HEK293 (cell line): ENCODE results near the gene BHLHE23.

ENCODE experiments used
- HOXD13 ChIP-seq: sonication (generic); formaldehyde crosslinking; IDR thresholded peaks from 2 replicates; pipeline ENCODE4 v1.8.0; 2022; ENCODE audit warnings: missing genetic modification reagents, borderline replicate concordance
- ZBTB8A ChIP-seq: fragments of 450-650 bp; formaldehyde crosslinking; IDR thresholded peaks from 2 replicates; pipeline ENCODE4 v1.5.1; 2016; ENCODE audit warnings: missing biosample characterization, missing genetic modification characterization
- ZNF121 ChIP-seq: fragments of 450-650 bp; formaldehyde crosslinking; IDR thresholded peaks from 2 replicates; pipeline ENCODE4 v1.5.1; 2016; ENCODE audit warnings: missing biosample characterization, missing genetic modification characterization
- ZNF175 ChIP-seq: fragments of 450-650 bp; formaldehyde crosslinking; IDR thresholded peaks from 2 replicates; pipeline ENCODE4 v1.5.1; 2016; ENCODE audit warnings: missing biosample characterization, missing genetic modification characterization
- ZNF623 ChIP-seq: fragments of 450-650 bp; formaldehyde crosslinking; IDR thresholded peaks from 2 replicates; pipeline ENCODE4 v1.5.1; 2016; ENCODE audit warnings: missing biosample characterization, missing genetic modification characterization
- TF ChIP-seq, protein P1 (sequence below): fragments of 450-650 bp; formaldehyde crosslinking; IDR thresholded peaks from 2 replicates; pipeline ENCODE4 v1.5.1; 2016; ENCODE audit warnings: missing biosample characterization, missing genetic modification characterization
- TF ChIP-seq, protein P2 (sequence below): fragments of 450-650 bp; formaldehyde crosslinking; IDR thresholded peaks from 2 replicates; pipeline ENCODE4 v1.5.1; 2016; ENCODE audit warnings: missing biosample characterization, missing genetic modification characterization
- TF ChIP-seq, protein P3 (sequence below): fragments of 450-650 bp; formaldehyde crosslinking; IDR thresholded peaks from 2 replicates; pipeline ENCODE4 v1.5.1; 2016; ENCODE audit warnings: missing biosample characterization, missing genetic modification characterization

DNA sequence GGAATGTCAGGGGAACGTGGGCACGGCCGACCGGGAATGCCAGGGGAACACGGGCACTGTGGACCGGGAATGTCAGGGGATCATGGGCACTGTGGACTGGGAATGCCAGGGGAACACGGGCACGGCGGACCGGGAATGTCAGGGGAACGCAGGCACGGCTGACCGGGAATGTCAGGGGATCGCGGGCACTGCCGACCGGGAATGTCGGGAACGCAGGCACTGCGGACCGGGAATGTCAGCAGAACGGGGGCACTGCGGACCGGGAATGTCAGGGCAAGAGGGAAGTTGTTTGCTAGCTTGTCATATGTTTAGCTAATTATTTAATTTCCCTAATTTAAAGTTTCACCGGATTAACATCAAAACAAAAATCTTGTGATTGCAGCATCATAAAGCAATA is 37.4 kb upstream of the BHLHE23 start:
- TF ChIP-seq, protein P1, sequence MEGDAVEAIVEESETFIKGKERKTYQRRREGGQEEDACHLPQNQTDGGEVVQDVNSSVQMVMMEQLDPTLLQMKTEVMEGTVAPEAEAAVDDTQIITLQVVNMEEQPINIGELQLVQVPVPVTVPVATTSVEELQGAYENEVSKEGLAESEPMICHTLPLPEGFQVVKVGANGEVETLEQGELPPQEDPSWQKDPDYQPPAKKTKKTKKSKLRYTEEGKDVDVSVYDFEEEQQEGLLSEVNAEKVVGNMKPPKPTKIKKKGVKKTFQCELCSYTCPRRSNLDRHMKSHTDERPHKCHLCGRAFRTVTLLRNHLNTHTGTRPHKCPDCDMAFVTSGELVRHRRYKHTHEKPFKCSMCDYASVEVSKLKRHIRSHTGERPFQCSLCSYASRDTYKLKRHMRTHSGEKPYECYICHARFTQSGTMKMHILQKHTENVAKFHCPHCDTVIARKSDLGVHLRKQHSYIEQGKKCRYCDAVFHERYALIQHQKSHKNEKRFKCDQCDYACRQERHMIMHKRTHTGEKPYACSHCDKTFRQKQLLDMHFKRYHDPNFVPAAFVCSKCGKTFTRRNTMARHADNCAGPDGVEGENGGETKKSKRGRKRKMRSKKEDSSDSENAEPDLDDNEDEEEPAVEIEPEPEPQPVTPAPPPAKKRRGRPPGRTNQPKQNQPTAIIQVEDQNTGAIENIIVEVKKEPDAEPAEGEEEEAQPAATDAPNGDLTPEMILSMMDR = no peak
- TF ChIP-seq HOXD13 (no peak), ZNF175 (tag by site-specific recombination) (no peak), ZNF623 (tag by site-specific recombination) (no peak), ZBTB8A (no peak), ZNF121 (tag by site-specific recombination) (no peak)
- TF ChIP-seq, protein P2, sequence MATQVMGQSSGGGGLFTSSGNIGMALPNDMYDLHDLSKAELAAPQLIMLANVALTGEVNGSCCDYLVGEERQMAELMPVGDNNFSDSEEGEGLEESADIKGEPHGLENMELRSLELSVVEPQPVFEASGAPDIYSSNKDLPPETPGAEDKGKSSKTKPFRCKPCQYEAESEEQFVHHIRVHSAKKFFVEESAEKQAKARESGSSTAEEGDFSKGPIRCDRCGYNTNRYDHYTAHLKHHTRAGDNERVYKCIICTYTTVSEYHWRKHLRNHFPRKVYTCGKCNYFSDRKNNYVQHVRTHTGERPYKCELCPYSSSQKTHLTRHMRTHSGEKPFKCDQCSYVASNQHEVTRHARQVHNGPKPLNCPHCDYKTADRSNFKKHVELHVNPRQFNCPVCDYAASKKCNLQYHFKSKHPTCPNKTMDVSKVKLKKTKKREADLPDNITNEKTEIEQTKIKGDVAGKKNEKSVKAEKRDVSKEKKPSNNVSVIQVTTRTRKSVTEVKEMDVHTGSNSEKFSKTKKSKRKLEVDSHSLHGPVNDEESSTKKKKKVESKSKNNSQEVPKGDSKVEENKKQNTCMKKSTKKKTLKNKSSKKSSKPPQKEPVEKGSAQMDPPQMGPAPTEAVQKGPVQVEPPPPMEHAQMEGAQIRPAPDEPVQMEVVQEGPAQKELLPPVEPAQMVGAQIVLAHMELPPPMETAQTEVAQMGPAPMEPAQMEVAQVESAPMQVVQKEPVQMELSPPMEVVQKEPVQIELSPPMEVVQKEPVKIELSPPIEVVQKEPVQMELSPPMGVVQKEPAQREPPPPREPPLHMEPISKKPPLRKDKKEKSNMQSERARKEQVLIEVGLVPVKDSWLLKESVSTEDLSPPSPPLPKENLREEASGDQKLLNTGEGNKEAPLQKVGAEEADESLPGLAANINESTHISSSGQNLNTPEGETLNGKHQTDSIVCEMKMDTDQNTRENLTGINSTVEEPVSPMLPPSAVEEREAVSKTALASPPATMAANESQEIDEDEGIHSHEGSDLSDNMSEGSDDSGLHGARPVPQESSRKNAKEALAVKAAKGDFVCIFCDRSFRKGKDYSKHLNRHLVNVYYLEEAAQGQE (tag by site-specific recombination) = no peak
- TF ChIP-seq, protein P3, sequence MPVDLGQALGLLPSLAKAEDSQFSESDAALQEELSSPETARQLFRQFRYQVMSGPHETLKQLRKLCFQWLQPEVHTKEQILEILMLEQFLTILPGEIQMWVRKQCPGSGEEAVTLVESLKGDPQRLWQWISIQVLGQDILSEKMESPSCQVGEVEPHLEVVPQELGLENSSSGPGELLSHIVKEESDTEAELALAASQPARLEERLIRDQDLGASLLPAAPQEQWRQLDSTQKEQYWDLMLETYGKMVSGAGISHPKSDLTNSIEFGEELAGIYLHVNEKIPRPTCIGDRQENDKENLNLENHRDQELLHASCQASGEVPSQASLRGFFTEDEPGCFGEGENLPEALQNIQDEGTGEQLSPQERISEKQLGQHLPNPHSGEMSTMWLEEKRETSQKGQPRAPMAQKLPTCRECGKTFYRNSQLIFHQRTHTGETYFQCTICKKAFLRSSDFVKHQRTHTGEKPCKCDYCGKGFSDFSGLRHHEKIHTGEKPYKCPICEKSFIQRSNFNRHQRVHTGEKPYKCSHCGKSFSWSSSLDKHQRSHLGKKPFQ = no peak
